HuH-7 (cell line): ENCODE results near the gene TJAP1.
"Not testable (repeated sequence)": the region's sequence is repeated elsewhere in the genome, so short reads cannot be mapped to it uniquely, and the experiment has no call there.

ENCODE experiments used
- DNase-seq: peaks from one replicate; pipeline ENCODE4 v3.0.0; 2011; ENCODE audit warnings: low spot score

Gene TJAP1

GRCh38 chr6:43481591-43482236, 4.3 kb downstream of the TJAP1 start:
- no peak for DNase-seq

- no peak for DNase-seq
These were observed 11.4 kb downstream of the TJAP1 start for GRCh38 chr6:43488667-43489276.

- DNase-seq: no peak
These were observed 12.1 kb downstream of the TJAP1 start for GRCh38 chr6:43489277-43490072.

GRCh38 chr6:43490523-43490939, 13.2 kb downstream of the TJAP1 start:
- DNase-seq: no peak

GRCh38 chr6:43491750-43492661, 14.6 kb downstream of the TJAP1 start:
- DNase-seq: no peak

GRCh38 chr6:43492673-43493072, 15.3 kb downstream of the TJAP1 start:
- no peak for DNase-seq

GRCh38 chr6:43493230-43493629, 15.9 kb downstream of the TJAP1 start:
- DNase-seq: no peak

- DNase-seq: no peak
These were observed 16.5 kb downstream of the TJAP1 start for GRCh38 chr6:43493833-43494232.

- DNase-seq: no peak
These were observed 17.0 kb downstream of the TJAP1 start for GRCh38 chr6:43494321-43494720.

- no peak for DNase-seq
These were observed 17.4 kb downstream of the TJAP1 start for GRCh38 chr6:43494766-43495165.

GRCh38 chr6:43495409-43495941, 18.1 kb downstream of the TJAP1 start:
- no peak for DNase-seq

GRCh38 chr6:43496370-43497128, 19.2 kb downstream of the TJAP1 start:
- peak; percentile 61 for DNase-seq

- DNase-seq: no peak
These were observed 19.7 kb downstream of the TJAP1 start for GRCh38 chr6:43497129-43497396.

GRCh38 chr6:43497689-43498088, 20.3 kb downstream of the TJAP1 start:
- DNase-seq: no peak

GRCh38 chr6:43498291-43498690, 20.9 kb downstream of the TJAP1 start:
- DNase-seq: not testable (repeated sequence)

- no peak for DNase-seq
These were observed 21.9 kb downstream of the TJAP1 start for GRCh38 chr6:43499028-43499815.

- DNase-seq: no peak
These were observed 23.6 kb downstream of the TJAP1 start for GRCh38 chr6:43500921-43501320.

GRCh38 chr6:43502666-43503065, 25.3 kb downstream of the TJAP1 start:
- DNase-seq: no peak

- no peak for DNase-seq
These were observed 26.1 kb downstream of the TJAP1 start for GRCh38 chr6:43503443-43503842.

GRCh38 chr6:43504756-43505593, 27.6 kb downstream of the TJAP1 start:
- no peak for DNase-seq
